Neuron (in vitro differentiated cells): ENCODE results near the gene RRP1.

Experiments used
- H2AFZ ChIP-seq: one replicate; pipeline ENCODE4 v1.6.1; 2013; ENCODE audit warnings: low read depth, mild to moderate bottlenecking, inconsistent platforms, low read length, moderate library complexity
- H3K27me3 ChIP-seq: one replicate; pipeline ENCODE4 v1.6.1; 2013; ENCODE audit warnings: low read length; ENCODE audit not compliant: insufficient read depth
- H3K36me3 ChIP-seq: one replicate; pipeline ENCODE4 v1.6.1; 2013; ENCODE audit warnings: low read length; ENCODE audit not compliant: insufficient read depth
- H3K4me1 ChIP-seq: one replicate; pipeline ENCODE4 v1.6.1; 2013; ENCODE audit warnings: low read length; ENCODE audit not compliant: insufficient read depth
- H3K4me3 ChIP-seq: 2 replicates; pipeline ENCODE4 v1.5.1; 2013; ENCODE audit warnings: mild to moderate bottlenecking, low read length, moderate library complexity
- H3K9me3 ChIP-seq: one replicate; pipeline ENCODE4 v1.6.1; 2013; ENCODE audit warnings: low read length

The RRP1 gene

GRCh38 chr21:43824333-43825241 lies 35.2 kb downstream of the RRP1 start:
- no peak overlapping the region for H3K4me3 ChIP-seq

GRCh38 chr21:43825242-43825935 lies 36.0 kb downstream of the RRP1 start:
- no peak overlapping the region for H3K4me3 ChIP-seq
- H3K4me1 ChIP-seq = no peaks in the 10 kb centered on the region
- no peaks in the 10 kb centered on the region for H3K27me3 ChIP-seq
- no peak overlapping the region for H2AFZ ChIP-seq
- no peaks in the 10 kb centered on the region for H3K9me3 ChIP-seq
- no peaks in the 10 kb centered on the region for H3K36me3 ChIP-seq

More at GRCh38 chr21:43824333-43825241, 35.2 kb downstream of the RRP1 start:
- no peaks in the 10 kb centered on the region for H3K27me3 ChIP-seq
- H2AFZ ChIP-seq = no peak overlapping the region
- H3K4me1 ChIP-seq = no peaks in the 10 kb centered on the region
- no peaks in the 10 kb centered on the region for H3K36me3 ChIP-seq
- peaks cover 4% of the 10 kb centered on the region for H3K9me3 ChIP-seq

GRCh38 chr21:43825936-43826622 lies 36.7 kb downstream of the RRP1 start:
- Histone ChIP-seq H3K36me3 (no peaks in the 10 kb centered on the region), H2AFZ (no peak overlapping the region), H3K4me3 (no peak overlapping the region), H3K27me3 (no peaks in the 10 kb centered on the region), H3K9me3 (peaks cover 2% of the 10 kb centered on the region), H3K4me1 (no peaks in the 10 kb centered on the region)

- no peaks in the 10 kb centered on the region for H3K27me3 ChIP-seq
- no peak overlapping the region for H2AFZ ChIP-seq
- no peak overlapping the region for H3K4me3 ChIP-seq
- no peaks in the 10 kb centered on the region for H3K36me3 ChIP-seq
- H3K4me1 ChIP-seq = no peaks in the 10 kb centered on the region
- H3K9me3 ChIP-seq = peaks cover 2% of the 10 kb centered on the region
These were observed 37.2 kb downstream of the RRP1 start for GRCh38 chr21:43826623-43826974.

GRCh38 chr21:43827015-43827611 lies 37.7 kb downstream of the RRP1 start:
- H3K4me1 ChIP-seq = no peaks in the 10 kb centered on the region
- H3K27me3 ChIP-seq = no peaks in the 10 kb centered on the region
- no peak overlapping the region for H3K4me3 ChIP-seq
- H3K36me3 ChIP-seq = no peaks in the 10 kb centered on the region
- H2AFZ ChIP-seq = no peak overlapping the region
- H3K9me3 ChIP-seq = peaks cover 2% of the 10 kb centered on the region

GRCh38 chr21:43829161-43829560 lies 39.8 kb downstream of the RRP1 start:
- H3K4me3 ChIP-seq = no peak overlapping the region
- H3K9me3 ChIP-seq = peaks cover 10% of the 10 kb centered on the region
- no peaks in the 10 kb centered on the region for H3K4me1 ChIP-seq
- no peaks in the 10 kb centered on the region for H3K36me3 ChIP-seq
- no peak overlapping the region for H2AFZ ChIP-seq
- H3K27me3 ChIP-seq = no peaks in the 10 kb centered on the region

- no peaks in the 10 kb centered on the region for H3K27me3 ChIP-seq
- H3K36me3 ChIP-seq = no peaks in the 10 kb centered on the region
- no peak overlapping the region for H2AFZ ChIP-seq
- no peak overlapping the region for H3K4me3 ChIP-seq
- H3K9me3 ChIP-seq = peaks cover 10% of the 10 kb centered on the region
- no peaks in the 10 kb centered on the region for H3K4me1 ChIP-seq
These were observed 40.3 kb downstream of the RRP1 start for GRCh38 chr21:43829575-43830119.

- Histone ChIP-seq H3K9me3 (peaks cover 10% of the 10 kb centered on the region), H3K36me3 (no peaks in the 10 kb centered on the region), H3K27me3 (no peaks in the 10 kb centered on the region), H3K4me3 (no peak overlapping the region), H2AFZ (no peak overlapping the region), H3K4me1 (no peaks in the 10 kb centered on the region)
These were observed 42.8 kb downstream of the RRP1 start for GRCh38 chr21:43832158-43832550.

- no peaks in the 10 kb centered on the region for H3K4me1 ChIP-seq
- H2AFZ ChIP-seq = no peak overlapping the region
- no peaks in the 10 kb centered on the region for H3K36me3 ChIP-seq
- peaks cover 10% of the 10 kb centered on the region for H3K9me3 ChIP-seq
- H3K27me3 ChIP-seq = no peaks in the 10 kb centered on the region
- H3K4me3 ChIP-seq = no peak overlapping the region
These were observed 43.3 kb downstream of the RRP1 start for GRCh38 chr21:43832648-43833047.

GRCh38 chr21:43834146-43834905 lies 44.9 kb downstream of the RRP1 start:
- Histone ChIP-seq H3K4me1 (no peaks in the 10 kb centered on the region), H3K36me3 (no peaks in the 10 kb centered on the region), H3K9me3 (peaks cover 10% of the 10 kb centered on the region), H3K4me3 (no peak overlapping the region), H2AFZ (no peak overlapping the region), H3K27me3 (no peaks in the 10 kb centered on the region)

GRCh38 chr21:43835050-43835449 lies 45.7 kb downstream of the RRP1 start:
- no peaks in the 10 kb centered on the region for H3K27me3 ChIP-seq
- H3K4me1 ChIP-seq = no peaks in the 10 kb centered on the region
- peaks cover 10% of the 10 kb centered on the region for H3K9me3 ChIP-seq
- H3K36me3 ChIP-seq = no peaks in the 10 kb centered on the region
- no peak overlapping the region for H2AFZ ChIP-seq
- no peak overlapping the region for H3K4me3 ChIP-seq

- no peak overlapping the region for H3K4me3 ChIP-seq
- H3K27me3 ChIP-seq = no peaks in the 10 kb centered on the region
- no peak overlapping the region for H2AFZ ChIP-seq
- peaks cover 9% of the 10 kb centered on the region for H3K9me3 ChIP-seq
- no peaks in the 10 kb centered on the region for H3K36me3 ChIP-seq
- H3K4me1 ChIP-seq = no peaks in the 10 kb centered on the region
These were observed 46.5 kb downstream of the RRP1 start for GRCh38 chr21:43835861-43836260.
